HepG2 (cell line): Measurements from ENCODE around the gene NEK7. TPM values are rescaled to one million over a fixed set of nuclear protein-coding genes. Genes with fewer than 3 reads are reported as not detected.

Experiments used
- ATAC-seq: fragments of 200-7000 bp; cut with Tn5 transposase; 3 replicates; pipeline ENCODE4 v1.9.1; 2020; ENCODE audit warnings: mild to moderate bottlenecking, moderate library complexity
- BruUV-seq: library from RNA; stranded (reverse); fragments of 400-500 nt; replicated peaks from 2 replicates; lab custom pipeline; 2021; lab: Mats Ljungman, UMichigan
- CTCF ChIA-PET: fragments of 300-600 bp; formaldehyde crosslinking; extraction: SDS; loops from one replicate; lab custom pipeline; 2021; ENCODE audit warnings: low total read pairs, inconsistent platforms, low intra/inter-chr PET ratio; lab: Yijun Ruan, JAX
- POLR2A ChIA-PET: fragments of 350-600 bp; sonication (Branson Sonifier 250); formaldehyde crosslinking; loops from one replicate; lab custom pipeline; 2020; ENCODE audit warnings: antibody characterized with exemption, inconsistent platforms; lab: Yijun Ruan, JAX
- DNase-seq: peaks from one replicate; pipeline ENCODE4 v3.0.0-alpha.2; 2015; ENCODE audit warnings: low spot score
- FAIRE-seq: peaks from 3 replicates; lab custom pipeline; 2011; peaks lifted over from hg19 to GRCh38; lab: Jason Lieb, UNC
- H2AFZ ChIP-seq: one replicate; pipeline ENCODE4 v1.6.1; 2011; ENCODE audit warnings: low read length, inconsistent platforms
- H3K27ac ChIP-seq: fragments of 300-600 bp; 3 replicates; pipeline ENCODE4 v1.8.0; 2011; ENCODE audit warnings: mixed run types, mild to moderate bottlenecking, mixed read lengths, low read length, inconsistent platforms; ENCODE audit not compliant: insufficient read depth; ENCODE audit errors: extremely low read length
- H3K27me3 ChIP-seq, 2 experiments: fragments of 200-600 bp in 1 of 2; 2 replicates in 1 of 2; 3 replicates in 1 of 2; pipeline versions ENCODE4 v1.6.0 to v1.8.0; 2011; ENCODE audit warnings: low read length in 2 of 2, mild to moderate bottlenecking in 2 of 2, moderate library complexity in 2 of 2, inconsistent platforms in 1 of 2; ENCODE audit not compliant: insufficient read depth in 2 of 2, control insufficient read depth in 1 of 2
- H3K36me3 ChIP-seq, 2 experiments: fragments of 200-600 bp in 1 of 2; replicated peaks in 1 of 2; 2 replicates in 1 of 2; 3 replicates in 1 of 2; pipeline versions ENCODE4 v1.5.1 to v1.8.0; 2011; ENCODE audit warnings: low read length in 2 of 2, inconsistent platforms in 1 of 2; ENCODE audit not compliant: insufficient read depth in 2 of 2, control insufficient read depth in 1 of 2
- H3K4me1 ChIP-seq: 2 replicates; pipeline ENCODE4 v1.5.1; 2012; ENCODE audit warnings: low read length, inconsistent platforms; ENCODE audit not compliant: insufficient read depth
- H3K4me2 ChIP-seq: 2 replicates; pipeline ENCODE4 v1.6.0; 2011; ENCODE audit warnings: low read depth, low read length, inconsistent platforms
- H3K4me3 ChIP-seq, 3 experiments: fragments of 200-600 bp in 1 of 3; sonication (generic), shearing (Covaris generic) in 1 of 3; replicated peaks in 1 of 3; 2 replicates each; pipeline ENCODE4 v1.5.1; 2011 to 2016; ENCODE audit warnings: low read length in 3 of 3, inconsistent platforms in 2 of 3, low read depth in 2 of 3, mild to moderate bottlenecking in 2 of 3, control low read depth in 1 of 3, mixed read lengths in 1 of 3; ENCODE audit not compliant: insufficient read depth in 1 of 3
- H3K79me2 ChIP-seq: one replicate; pipeline ENCODE4 v1.6.1; 2011; ENCODE audit warnings: low read length, inconsistent platforms; ENCODE audit not compliant: insufficient read depth
- H3K9ac ChIP-seq: 2 replicates; pipeline ENCODE4 v1.6.0; 2011; ENCODE audit warnings: mild to moderate bottlenecking, low read depth, low read length, inconsistent platforms; ENCODE audit not compliant: insufficient read depth
- H3K9me3 ChIP-seq: 2 replicates; pipeline ENCODE4 v1.5.1; 2012; ENCODE audit warnings: mild to moderate bottlenecking, low read length
- H4K20me1 ChIP-seq: 2 replicates; pipeline ENCODE4 v1.6.0; 2011; ENCODE audit warnings: inconsistent platforms, mild to moderate bottlenecking, low read length, moderate library complexity; ENCODE audit not compliant: insufficient read depth
- AKAP8 ChIP-seq: sonication (generic); formaldehyde crosslinking; IDR thresholded peaks from 2 replicates; pipeline ENCODE4 v1.5.1; 2020; ENCODE audit warnings: mild to moderate bottlenecking, missing genetic modification reagents
- CREB1 ChIP-seq, 2 experiments: fragments of 450-650 bp in 1 of 2; IDR thresholded peaks; 2 replicates each; pipeline ENCODE4 v1.6.1; 2016 to 2017; ENCODE audit warnings: control low read depth in 1 of 2, mild to moderate bottlenecking in 1 of 2, missing compliant biosample characterization in 1 of 2, missing genetic modification characterization in 1 of 2
- EZH2 ChIP-seq: conservative IDR thresholded peaks from 2 replicates; pipeline ENCODE4 v1.6.1; 2012; ENCODE audit warnings: mild to moderate bottlenecking, low read depth, low read length, moderate library complexity
- FOXK1 ChIP-seq: sonication (generic); formaldehyde crosslinking; IDR thresholded peaks from 2 replicates; pipeline ENCODE4 v1.4.0; 2020; ENCODE audit warnings: low read depth, missing genetic modification reagents, borderline replicate concordance
- FOXM1 ChIP-seq: sonication (generic); formaldehyde crosslinking; IDR thresholded peaks from 2 replicates; pipeline ENCODE4 v1.5.0; 2020; ENCODE audit warnings: missing genetic modification reagents
- MIER3 ChIP-seq: IDR thresholded peaks from 2 replicates; pipeline ENCODE4 v1.6.1; 2016; ENCODE audit warnings: missing compliant biosample characterization, borderline replicate concordance
- NRL ChIP-seq: sonication (generic); formaldehyde crosslinking; IDR thresholded peaks from 2 replicates; pipeline ENCODE4 v1.5.0; 2020; ENCODE audit warnings: missing genetic modification reagents, mild to moderate bottlenecking, moderate library complexity, borderline replicate concordance
- PAF1 ChIP-seq: IDR thresholded peaks from 2 replicates; pipeline ENCODE4 v1.6.1; 2016; ENCODE audit warnings: missing genetic modification reagents, missing compliant biosample characterization
- PRMT3 ChIP-seq: sonication (generic); formaldehyde crosslinking; IDR thresholded peaks from 2 replicates; pipeline ENCODE4 v1.8.1; 2022; ENCODE audit warnings: low read depth, mild to moderate bottlenecking, moderate library complexity, missing genetic modification reagents, borderline replicate concordance
- RFXAP ChIP-seq: sonication (generic); formaldehyde crosslinking; IDR thresholded peaks from 2 replicates; pipeline ENCODE4 v1.4.0; 2020; ENCODE audit warnings: missing genetic modification reagents, borderline replicate concordance
- RNF2 ChIP-seq: fragments of 450-650 bp; conservative IDR thresholded peaks from 2 replicates; pipeline ENCODE4 v1.6.1; 2016; ENCODE audit warnings: low read depth
- SAFB2 ChIP-seq: sonication (generic); formaldehyde crosslinking; IDR thresholded peaks from 2 replicates; pipeline ENCODE4 v1.5.1; 2020; ENCODE audit warnings: missing genetic modification reagents, low read depth, mild to moderate bottlenecking, borderline replicate concordance
- ZNF652 ChIP-seq: IDR thresholded peaks from 2 replicates; pipeline ENCODE4 v1.6.1; 2016; ENCODE audit warnings: low read depth, borderline replicate concordance
- ZNF660 ChIP-seq: sonication (generic); formaldehyde crosslinking; IDR thresholded peaks from 2 replicates; pipeline ENCODE4 v1.5.1; 2020; ENCODE audit warnings: mild to moderate bottlenecking, low read depth, missing genetic modification reagents, borderline replicate concordance
- ZNF746 ChIP-seq: sonication (generic); formaldehyde crosslinking; IDR thresholded peaks from 2 replicates; pipeline ENCODE4 v1.8.0; 2022; ENCODE audit warnings: mild to moderate bottlenecking, missing genetic modification reagents
- ZNF816 ChIP-seq: sonication (generic); formaldehyde crosslinking; IDR thresholded peaks from 2 replicates; pipeline ENCODE4 v1.8.0; 2022; ENCODE audit warnings: missing genetic modification reagents, mild to moderate bottlenecking, borderline replicate concordance
- ZSCAN30 ChIP-seq: sonication (generic); formaldehyde crosslinking; IDR thresholded peaks from 2 replicates; pipeline ENCODE4 v1.5.0; 2020; ENCODE audit warnings: mild to moderate bottlenecking, missing genetic modification reagents
- WGBS: methylation state at CpG from one replicate; pipeline ENCODE4 v1.1.6; 2017; ENCODE audit warnings: low lambda C conversion rate; 5-methylcytosine and 5-hydroxymethylcytosine counted together
- in situ Hi-C: cut with HindIII; loops from 2 replicates; pipeline ENCODE4 v1.10.0; 2017; ENCODE audit warnings: low pct_unique_long_range_greater_than_20kb; ENCODE audit not compliant: extremely low pct_ligation_motif_present
- intact Hi-C: fragments of 100-400 bp; cut with micrococcal nuclease; formaldehyde crosslinking; loops from one replicate; pipeline ENCODE4 v1.10.0; 2022; ENCODE audit not compliant: unreplicated experiment
- polyA plus RNA-seq, 8 experiments: library from polyadenylated mRNA; depleted of rRNA in 3 of 8; stranded (reverse) in 7 of 8; unstranded in 1 of 8; fragments of >200 nt; fragmentation: Illumina TruSeq in 4 of 8; extraction: Trizol in 4 of 8; gene quantifications; 2 replicates each; pipeline versions ENCODE4 v1.2.1 to v1.2.3, GENCODE V29; 2011 to 2016; ENCODE audit warnings: low read depth in 4 of 8, missing spikeins in 1 of 8, mixed read lengths in 1 of 8; ENCODE audit not compliant: insufficient read depth in 1 of 8
- total RNA-seq, 5 experiments: library from RNA; depleted of rRNA; stranded (reverse); fragments of >200 nt; fragmentation: Illumina TruSeq; extraction: Trizol; gene quantifications; 2 replicates each; pipeline ENCODE4 v1.2.3, GENCODE V29; 2016; ENCODE audit warnings: low read depth in 1 of 5
- TF ChIP-seq, protein P1 (sequence below): sonication (generic); formaldehyde crosslinking; IDR thresholded peaks from 2 replicates; pipeline ENCODE4 v1.4.0; 2020; ENCODE audit warnings: missing genetic modification reagents, low read depth, mild to moderate bottlenecking, borderline replicate concordance
- TF ChIP-seq, protein P2 (sequence below): sonication (generic); formaldehyde crosslinking; IDR thresholded peaks from 2 replicates; pipeline ENCODE4 v1.8.1; 2023; ENCODE audit warnings: missing genetic modification reagents, inconsistent platforms, borderline replicate concordance

The NEK7 gene
- total and polyA plus RNA-seq, 2 of the 13 experiments (the other 11 are each of a cell fraction or from before 2014, with no cell fraction given): 18.1 to 19.2 TPM

DNA sequence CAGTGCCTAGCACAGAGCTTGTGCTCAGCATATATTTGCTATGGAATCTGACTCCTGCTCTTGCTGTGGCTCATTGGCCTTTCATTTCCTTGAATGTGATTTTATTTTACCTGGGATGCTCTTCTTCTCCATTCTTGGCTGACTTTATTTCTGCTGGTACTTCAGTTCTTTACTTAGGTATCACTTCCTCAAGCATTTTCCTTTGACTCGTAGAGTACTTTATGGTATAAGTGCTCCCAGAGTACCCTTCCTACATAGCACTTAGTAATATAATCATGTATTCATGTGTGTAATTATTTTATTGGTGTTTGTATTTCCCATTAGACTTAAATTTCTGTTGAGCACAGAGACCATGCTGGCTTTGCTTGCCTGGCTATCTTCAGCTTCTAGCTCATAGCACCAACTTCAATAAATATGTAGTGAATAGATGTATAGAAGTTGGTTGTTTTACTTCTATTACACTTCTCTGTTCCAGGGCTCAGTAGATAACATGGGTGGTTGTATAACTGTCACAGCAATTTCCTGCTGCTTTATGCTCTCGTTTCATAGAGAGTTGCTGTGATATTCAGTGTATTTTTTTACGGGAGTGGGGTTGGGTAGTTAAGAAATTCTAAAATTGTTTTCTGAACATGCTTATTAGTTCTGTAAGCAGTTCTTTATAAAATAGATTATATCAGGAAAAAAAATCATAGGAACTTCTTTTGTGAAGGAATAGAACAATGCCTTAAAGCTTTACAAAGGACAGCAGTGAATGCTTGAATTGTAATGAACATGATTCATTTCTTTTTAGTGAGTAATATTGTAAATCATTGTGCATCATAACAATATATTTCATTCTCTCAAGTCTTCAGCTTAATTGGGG, 112.2 kb downstream of the NEK7 start:
- no peak overlapping the region for H3K4me2 ChIP-seq
- POLR2A ChIA-PET: no interaction called here
- H3K4me3 ChIP-seq: no peak overlapping the region
- H2AFZ ChIP-seq: no peak overlapping the region
- H3K9me3 ChIP-seq: no peaks in the 10 kb centered on the region
- no peaks in the 10 kb centered on the region; the same call in 1 of the 2 replicates for H4K20me1 ChIP-seq
- peaks cover 1 to 4% of the 10 kb centered on the region in 2 experiments; a peak in 2 of 5 replicates for H3K36me3 ChIP-seq
- in situ Hi-C loops: no loop called here
- no peaks in the 10 kb centered on the region for H3K79me2 ChIP-seq
- whole genome bisulfite sequencing: 96% methylated on average over 3 of the region's 3 CpGs
- DNase-seq (no peak), ATAC-seq (no peak), FAIRE-seq (no peak)
- no peak overlapping the region for H3K27ac ChIP-seq
- no peak overlapping the region for H3K9ac ChIP-seq
- no peaks in the 10 kb centered on the region for H3K27me3 ChIP-seq
- intact Hi-C loops: no loop called here
- TF ChIP-seq NRL (CRISPR knock-in tag) (no peak), EZH2 (no peak), AKAP8 (CRISPR knock-in tag) (no peak), FOXK1 (no peak), MIER3 (CRISPR knock-in tag) (no peak), ZNF660 (CRISPR knock-in tag) (no peak), PRMT3 (no peak), PAF1 (CRISPR knock-in tag) (no peak), ZNF816 (no peak), ZNF652 (no peak), RFXAP (CRISPR knock-in tag) (no peak), ZNF746 (CRISPR knock-in tag) (no peak), SAFB2 (CRISPR knock-in tag) (no peak), RNF2 (no peak), CREB1 (IDR thresholded peaks at IDR 0.05) (no peak), CREB1 (CRISPR knock-in tag; IDR thresholded peaks at IDR 0.05) (no peak), FOXM1 (CRISPR knock-in tag) (no peak), ZSCAN30 (CRISPR knock-in tag) (no peak)
- TF ChIP-seq, protein P1, sequence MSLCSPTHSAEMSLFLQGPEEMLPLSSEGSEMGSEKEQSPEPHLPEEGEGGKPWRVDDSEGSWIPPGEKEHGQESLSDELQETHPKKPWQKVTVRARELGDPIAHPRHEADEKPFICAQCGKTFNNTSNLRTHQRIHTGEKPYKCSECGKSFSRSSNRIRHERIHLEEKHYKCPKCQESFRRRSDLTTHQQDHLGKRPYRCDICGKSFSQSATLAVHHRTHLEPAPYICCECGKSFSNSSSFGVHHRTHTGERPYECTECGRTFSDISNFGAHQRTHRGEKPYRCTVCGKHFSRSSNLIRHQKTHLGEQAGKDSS (CRISPR knock-in tag): no peak
- TF ChIP-seq, protein P2, sequence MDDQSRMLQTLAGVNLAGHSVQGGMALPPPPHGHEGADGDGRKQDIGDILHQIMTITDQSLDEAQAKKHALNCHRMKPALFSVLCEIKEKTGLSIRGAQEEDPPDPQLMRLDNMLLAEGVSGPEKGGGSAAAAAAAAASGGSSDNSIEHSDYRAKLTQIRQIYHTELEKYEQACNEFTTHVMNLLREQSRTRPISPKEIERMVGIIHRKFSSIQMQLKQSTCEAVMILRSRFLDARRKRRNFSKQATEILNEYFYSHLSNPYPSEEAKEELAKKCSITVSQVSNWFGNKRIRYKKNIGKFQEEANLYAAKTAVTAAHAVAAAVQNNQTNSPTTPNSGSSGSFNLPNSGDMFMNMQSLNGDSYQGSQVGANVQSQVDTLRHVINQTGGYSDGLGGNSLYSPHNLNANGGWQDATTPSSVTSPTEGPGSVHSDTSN: no peak
- no peaks in the 10 kb centered on the region for H3K4me1 ChIP-seq
- CTCF ChIA-PET: no interaction called here
- BruUV-seq: no TSS peak
